ENCODE results near the gene SRP9. TPM values are rescaled to one million over a fixed set of nuclear protein-coding genes. Genes with fewer than 3 reads are reported as not detected.

Gene SRP9
- total RNA-seq, 1 donor from 2014 or later: 221 TPM

- Mint-ChIP-seq H3K4me1 (ENCODE audit: unreplicated experiment) (peaks cover 71% of the 10 kb centered on the region), H3K4me3 (ENCODE audit: unreplicated experiment) (no peak overlapping the region), H3K9me3 (ENCODE audit: unreplicated experiment) (no peaks in the 10 kb centered on the region), H3K36me3 (ENCODE audit: unreplicated experiment) (no peaks in the 10 kb centered on the region), H3K27ac (ENCODE audit: unreplicated experiment) (peak overlapping the region; percentile 84), H3K27me3 (ENCODE audit: unreplicated experiment) (no peaks in the 10 kb centered on the region)
- no peak for TF ChIP-seq CTCF (IDR thresholded peaks at IDR 0.05)
- DNase-seq (ENCODE audit: extremely low spot score, unreplicated experiment): peak; percentile 30
These were observed 5.8 kb upstream of the SRP9 start for GRCh38 chr1:225771661-225772322.

DNA sequence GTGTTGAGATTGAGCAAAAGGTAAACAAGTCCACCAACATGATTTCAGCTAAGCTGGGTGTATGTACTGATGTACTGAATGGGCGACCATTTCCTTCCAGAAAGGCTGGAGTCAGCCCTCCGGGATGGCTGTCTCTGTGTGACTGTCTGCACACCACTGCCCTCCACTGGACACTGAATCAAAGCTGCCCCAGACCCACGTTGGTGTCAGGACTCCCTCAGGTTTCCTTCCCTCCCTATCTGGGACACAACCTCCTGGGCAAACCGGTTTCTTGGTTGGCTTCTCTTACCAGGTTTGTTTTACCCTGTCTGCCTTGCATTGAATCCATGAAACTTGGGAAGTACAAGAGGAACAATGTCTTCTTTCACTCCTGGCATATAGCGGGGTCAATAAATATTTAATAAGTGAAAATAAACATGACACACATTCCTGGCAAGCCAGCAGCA, 5.3 kb upstream of the SRP9 start:
- Mint-ChIP-seq H3K4me1 (ENCODE audit: unreplicated experiment) (peaks cover 66% of the 10 kb centered on the region), H3K9me3 (ENCODE audit: unreplicated experiment) (no peaks in the 10 kb centered on the region), H3K27me3 (ENCODE audit: unreplicated experiment) (no peaks in the 10 kb centered on the region), H3K4me3 (ENCODE audit: unreplicated experiment) (no peak overlapping the region), H3K36me3 (ENCODE audit: unreplicated experiment) (no peaks in the 10 kb centered on the region), H3K27ac (ENCODE audit: unreplicated experiment) (peak overlapping the region; percentile 84)
- peak; percentile 93 for DNase-seq (ENCODE audit: extremely low spot score, unreplicated experiment)
- TF ChIP-seq CTCF (IDR thresholded peaks at IDR 0.05): peak; percentile 97

DNA sequence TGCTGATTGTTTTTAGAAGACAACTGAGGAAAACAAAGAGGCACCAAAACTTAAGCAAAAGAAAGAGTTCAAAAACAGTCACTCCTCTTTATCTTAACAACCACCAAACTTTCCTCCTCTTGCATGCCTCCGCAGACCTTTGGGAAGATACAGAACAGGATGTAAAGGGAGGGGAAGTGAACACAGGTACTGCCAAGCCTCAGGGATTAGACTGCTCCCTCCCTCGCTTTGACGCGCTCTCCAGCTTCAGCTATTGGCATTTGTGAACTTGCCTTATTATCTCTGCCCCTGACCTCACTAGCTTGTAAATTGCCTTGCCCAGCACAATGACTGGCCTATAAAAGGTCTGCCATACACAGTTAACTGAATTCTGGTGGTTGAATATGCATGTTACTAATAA, 4.8 kb upstream of the SRP9 start:
- H3K27ac Mint-ChIP-seq (ENCODE audit: unreplicated experiment): peak overlapping the region; percentile 84
- peak; percentile 19 for DNase-seq (ENCODE audit: extremely low spot score, unreplicated experiment)
- no peak for TF ChIP-seq CTCF (IDR thresholded peaks at IDR 0.05)
- no peak overlapping the region for H3K4me3 Mint-ChIP-seq (ENCODE audit: unreplicated experiment)
- no peaks in the 10 kb centered on the region for H3K36me3 Mint-ChIP-seq (ENCODE audit: unreplicated experiment)
- H3K9me3 Mint-ChIP-seq (ENCODE audit: unreplicated experiment): no peaks in the 10 kb centered on the region
- peaks cover 60% of the 10 kb centered on the region for H3K4me1 Mint-ChIP-seq (ENCODE audit: unreplicated experiment)
- no peaks in the 10 kb centered on the region for H3K27me3 Mint-ChIP-seq (ENCODE audit: unreplicated experiment)

DNA sequence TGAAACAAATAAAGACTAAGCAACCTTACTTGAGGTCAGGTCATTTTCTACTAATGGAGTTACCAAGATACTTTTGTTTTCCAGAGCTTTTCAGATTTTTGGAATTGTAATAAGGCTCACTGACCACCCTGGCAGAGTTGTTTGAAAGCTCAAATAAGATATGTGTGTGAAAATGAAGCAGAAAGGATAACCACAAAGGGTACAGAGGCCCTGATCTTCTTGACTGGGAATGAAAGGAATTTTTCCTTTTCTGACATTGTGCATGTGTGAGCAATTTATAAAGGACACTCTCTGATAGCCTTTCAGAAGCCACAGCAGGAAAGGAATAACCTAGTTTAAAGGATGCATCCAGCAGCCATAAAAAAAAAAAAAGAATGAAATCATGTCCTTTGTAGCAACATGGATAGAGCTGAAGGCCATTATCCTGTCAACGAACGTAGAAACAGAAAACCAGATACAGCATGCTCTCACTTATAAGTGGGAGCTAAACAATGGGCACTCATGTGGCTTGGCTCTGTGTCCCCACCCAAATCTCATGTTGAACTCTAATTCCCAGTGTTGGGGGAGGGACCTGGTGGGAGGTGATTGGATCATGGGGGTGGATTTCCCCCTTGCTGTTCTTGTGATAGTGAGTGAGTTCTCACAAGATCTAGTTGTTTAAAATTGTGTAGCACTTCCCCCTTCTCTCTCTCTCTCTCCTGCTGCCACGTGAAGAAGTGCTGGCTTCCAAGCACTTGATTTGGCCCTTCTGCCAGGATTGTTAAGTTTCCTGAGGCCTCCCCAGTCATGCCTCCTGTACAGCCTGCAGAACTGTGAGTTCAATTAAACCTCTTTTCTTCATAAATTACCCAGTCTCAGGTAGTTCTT, 3.1 kb upstream of the SRP9 start:
- peaks cover 51% of the 10 kb centered on the region for H3K4me1 Mint-ChIP-seq (ENCODE audit: unreplicated experiment)

More for the DNA sequence above, 3.1 kb upstream of the SRP9 start:
- Mint-ChIP-seq H3K9me3 (ENCODE audit: unreplicated experiment) (no peaks in the 10 kb centered on the region), H3K27ac (ENCODE audit: unreplicated experiment) (no peak overlapping the region), H3K4me3 (ENCODE audit: unreplicated experiment) (no peak overlapping the region), H3K27me3 (ENCODE audit: unreplicated experiment) (no peaks in the 10 kb centered on the region), H3K36me3 (ENCODE audit: unreplicated experiment) (no peaks in the 10 kb centered on the region)
- no peak for DNase-seq (ENCODE audit: extremely low spot score, unreplicated experiment)
- TF ChIP-seq CTCF (IDR thresholded peaks at IDR 0.05): no peak

Measured in osteocyte (in vitro differentiated cells).